Lower leg skin (tissue), 4 donors: ENCODE measurements around the gene RHD. TPM values are rescaled to one million over a fixed set of nuclear protein-coding genes. Genes with fewer than 3 reads are reported as not detected.
"Not testable (repeated sequence)": the region's sequence is repeated elsewhere in the genome, so short reads cannot be mapped to it uniquely, and the experiment has no call there.

ENCODE experiments used
- DNase-seq, 2 donors: peaks; one replicate each; pipeline ENCODE4 v3.0.0-alpha.2; 2019; ENCODE audit warnings: low spot score in 2 of 2
- H3K4me3 ChIP-seq: fragments of 200-600 bp; sonication (generic); 2 replicates; pipeline ENCODE4 v1.5.1; 2017; ENCODE audit warnings: mild to moderate bottlenecking, low read depth; ENCODE audit not compliant: poor library complexity, severe bottlenecking
- WGBS, 2 donors: methylation state at CpG; one replicate each; pipeline ENCODE4 v1.1.5; 2018; 5-methylcytosine and 5-hydroxymethylcytosine counted together
- intact Hi-C: fragments of 100-400 bp; cut with DNase I; formaldehyde crosslinking; loops from one replicate; pipeline ENCODE4 v1.15.0; 2023; ENCODE audit warnings: low total_unique reads
- total RNA-seq, 4 donors: library from RNA; depleted of rRNA; stranded (reverse); fragments of >200 nt; gene quantifications; one replicate each; pipeline ENCODE4 v1.1.0, GENCODE V29; 2016

Gene RHD
- total RNA-seq, 4 donors from 2014 or later = not detected

DNA sequence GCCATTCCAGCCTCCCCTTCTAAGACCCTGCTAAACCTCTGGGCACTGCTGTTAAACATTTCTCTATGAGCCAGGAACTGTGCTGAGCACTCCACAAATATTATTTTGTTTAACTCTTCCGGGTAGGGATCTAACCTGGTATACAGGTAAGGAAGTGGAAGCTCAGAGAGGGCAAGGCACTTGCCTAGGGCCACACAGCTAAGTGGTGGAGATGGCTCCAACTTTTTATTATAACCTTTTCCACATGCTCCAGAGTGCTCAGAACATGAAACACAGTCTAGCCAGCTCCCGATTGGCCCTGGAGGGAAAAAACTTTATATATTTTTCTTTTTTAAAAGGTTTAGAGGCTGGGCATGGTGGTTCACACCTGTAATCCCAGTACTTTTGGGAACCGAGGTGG, 13.6 kb downstream of the RHD start:
- intact Hi-C loops, H3K4me3 ChIP-seq, DNase-seq: not testable (repeated sequence)
- 81 to 82% methylated on average over 3 of the region's 3 CpGs for WGBS, 2 donors

DNA sequence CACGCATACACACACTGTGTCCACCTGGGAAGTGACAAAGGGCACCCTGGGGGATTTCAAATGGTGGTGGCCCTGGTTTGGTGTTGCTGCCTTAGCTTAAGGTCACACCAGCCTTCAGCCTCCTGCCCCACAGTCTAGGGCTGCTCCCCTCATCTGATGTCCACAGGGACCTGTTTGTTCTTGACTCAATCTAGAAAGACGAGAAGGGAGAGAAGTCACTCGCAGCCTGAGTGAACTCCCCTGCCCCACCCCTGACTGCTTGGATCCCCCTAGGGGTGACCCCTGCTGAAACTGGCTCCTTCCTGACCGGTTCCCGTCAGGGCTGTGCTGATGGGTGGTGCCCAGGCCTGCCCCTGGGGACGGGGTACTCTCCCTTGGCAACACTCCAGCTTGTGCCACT, 14.9 kb downstream of the RHD start:
- intact Hi-C loops, DNase-seq, H3K4me3 ChIP-seq: not testable (repeated sequence)
- 55 to 61% methylated on average over 6 of the region's 6 CpGs for WGBS, 2 donors

DNA sequence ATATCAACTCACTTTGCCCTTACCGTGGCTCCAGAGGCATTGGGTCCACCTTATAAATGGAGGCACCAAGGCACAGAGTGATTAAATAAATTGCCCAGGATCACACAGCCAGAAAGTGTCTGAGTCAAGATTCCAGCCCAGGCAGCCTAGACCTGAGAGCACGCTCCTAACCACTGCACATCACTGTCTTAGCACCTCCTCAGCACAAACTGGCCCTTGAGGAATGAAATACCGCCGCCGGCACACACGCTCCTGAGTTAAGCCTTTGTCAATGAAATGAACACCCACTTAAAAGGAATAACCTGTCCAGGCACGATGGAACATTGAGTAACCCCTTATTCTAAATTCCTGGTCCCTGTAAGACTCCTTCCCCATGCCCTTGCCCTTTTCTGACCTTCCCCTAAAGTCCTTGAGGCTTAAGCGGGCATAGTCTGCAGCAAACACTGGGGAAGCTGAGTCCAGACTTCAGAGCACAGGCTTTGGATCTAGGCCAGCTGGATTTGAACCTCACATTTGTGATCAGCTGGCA, 16.3 kb downstream of the RHD start:
- H3K4me3 ChIP-seq, DNase-seq, intact Hi-C loops: not testable (repeated sequence)
- WGBS, 2 donors = 61 to 73% methylated on average over 2 to 3 of the region's 8 CpGs

DNA sequence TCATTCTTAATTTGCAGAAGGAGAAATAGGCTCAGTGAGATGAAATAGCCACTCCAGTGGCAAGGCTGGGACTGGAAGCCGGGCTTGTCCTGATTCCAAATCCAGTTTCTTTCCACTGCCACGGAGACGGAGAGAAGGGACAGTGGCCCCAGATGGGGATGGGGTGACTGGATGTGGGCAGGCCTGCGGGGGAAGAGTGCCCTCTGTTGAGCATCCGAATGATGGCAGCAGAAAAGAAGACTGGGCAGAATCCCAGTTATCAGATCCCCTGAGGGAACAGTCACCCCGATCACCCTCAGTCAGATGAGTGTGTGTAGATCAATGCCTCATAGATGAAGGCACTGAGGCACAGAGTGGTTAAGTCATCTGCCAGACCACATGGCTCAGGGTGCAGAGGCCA, 17.7 kb downstream of the RHD start:
- DNase-seq, H3K4me3 ChIP-seq, intact Hi-C loops: not testable (repeated sequence)
- WGBS, 2 donors = 14 to 35% methylated on average over 4 to 5 of the region's 6 CpGs

DNA sequence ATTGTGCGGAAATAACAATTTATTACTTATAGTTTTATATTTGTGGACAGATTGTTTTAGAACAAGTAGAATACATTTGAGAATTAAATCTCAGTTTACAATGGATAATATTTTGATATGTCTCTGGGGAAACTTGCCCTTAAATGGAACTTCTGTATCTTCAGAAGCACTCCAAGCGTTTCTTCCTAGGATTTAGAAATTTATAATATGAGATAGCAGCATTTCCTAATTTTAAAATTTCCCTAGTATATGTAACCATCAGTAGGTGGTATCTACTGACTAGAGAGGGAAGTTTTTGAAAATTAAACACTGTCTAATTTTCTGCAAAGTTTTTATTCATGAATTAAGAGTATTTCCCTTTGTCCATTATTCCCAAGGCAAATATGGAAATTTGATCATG, 21.1 kb downstream of the RHD start:
- DNase-seq, intact Hi-C loops, H3K4me3 ChIP-seq: not testable (repeated sequence)
- WGBS, 2 donors = 91 to 97% methylated on average over 2 of the region's 2 CpGs

DNA sequence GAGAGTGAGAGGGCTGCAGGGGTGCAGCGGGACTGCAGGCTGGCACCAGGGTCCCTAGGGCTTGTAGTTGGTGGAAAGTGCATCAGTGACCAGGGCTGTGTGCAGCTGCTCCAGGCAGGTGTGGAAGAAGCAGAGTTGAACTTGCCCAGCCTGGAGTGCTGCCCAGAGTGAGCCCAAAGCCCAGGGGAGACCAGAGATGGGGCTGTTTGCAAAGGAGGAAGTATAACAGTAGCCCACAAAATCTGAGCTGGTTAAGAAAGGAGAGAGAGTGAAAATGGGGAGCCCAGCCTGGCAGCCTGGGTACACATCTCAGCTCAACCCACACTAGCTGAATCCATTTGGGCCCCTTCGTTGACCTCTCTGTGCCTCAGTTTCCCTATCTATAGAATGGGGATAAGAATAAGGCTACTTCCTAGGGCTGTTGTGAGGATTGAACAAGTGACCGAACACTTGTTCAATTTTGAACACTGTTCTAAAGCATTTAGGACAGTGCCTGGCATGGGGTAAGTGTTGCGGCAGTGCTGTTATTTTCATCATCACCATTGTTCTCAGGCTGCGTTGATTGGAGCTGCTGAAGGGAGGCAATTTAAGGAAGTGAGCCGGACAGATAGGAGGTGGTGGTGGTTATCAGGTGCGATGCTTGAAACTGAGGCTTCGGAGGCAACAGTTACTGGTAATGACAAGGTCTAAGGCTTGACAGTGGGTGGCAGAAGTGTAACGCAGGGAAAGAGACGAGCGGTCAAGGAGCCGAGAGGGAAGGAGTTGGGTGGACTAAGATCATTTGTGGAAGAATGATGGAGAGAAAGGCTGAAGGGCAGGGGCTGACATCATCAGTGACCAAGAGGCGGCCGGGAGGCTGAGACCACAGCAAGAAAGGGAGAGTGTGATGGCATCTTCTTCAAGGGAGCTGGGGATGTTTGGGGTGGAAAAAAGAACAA, 22.8 kb downstream of the RHD start:
- DNase-seq, H3K4me3 ChIP-seq, intact Hi-C loops: not testable (repeated sequence)
- 82 to 92% methylated on average over 4 of the region's 14 CpGs for WGBS, 2 donors

DNA sequence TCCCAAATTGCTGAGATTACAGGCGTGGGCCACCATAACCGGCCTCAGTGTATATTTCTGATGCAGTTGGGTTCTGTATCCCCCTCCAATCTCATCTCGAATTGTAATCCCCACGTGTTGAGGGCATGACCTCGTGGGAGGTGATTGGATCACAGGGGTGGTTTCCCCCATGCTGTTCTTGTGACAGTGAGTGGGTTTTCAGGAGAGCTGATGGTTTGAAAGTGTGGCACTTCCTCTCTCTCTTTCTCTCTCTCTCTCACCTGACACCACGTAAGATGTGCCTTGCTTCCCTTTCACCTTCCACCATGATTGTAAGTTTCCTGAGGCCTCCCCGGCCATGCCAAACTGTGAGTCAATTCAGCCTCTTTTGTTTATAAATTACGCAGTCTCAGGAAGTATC, 24.2 kb downstream of the RHD start:
- intact Hi-C loops, DNase-seq, H3K4me3 ChIP-seq: not testable (repeated sequence)
- 74 to 80% methylated on average over 6 to 7 of the region's 8 CpGs for WGBS, 2 donors

DNA sequence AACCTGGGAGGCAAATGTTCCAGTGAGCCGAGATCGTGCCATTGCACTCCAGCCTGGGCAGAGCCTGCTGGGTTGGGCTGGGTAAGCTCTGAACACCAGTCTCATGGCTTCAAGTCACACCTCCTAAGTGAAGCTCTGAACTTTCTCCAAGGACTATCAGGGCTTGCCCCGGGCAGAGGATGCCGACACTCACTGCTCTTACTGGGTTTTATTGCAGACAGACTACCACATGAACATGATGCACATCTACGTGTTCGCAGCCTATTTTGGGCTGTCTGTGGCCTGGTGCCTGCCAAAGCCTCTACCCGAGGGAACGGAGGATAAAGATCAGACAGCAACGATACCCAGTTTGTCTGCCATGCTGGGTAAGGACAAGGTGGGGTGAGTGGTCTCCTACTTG, 28.4 kb downstream of the RHD start:
- DNase-seq, H3K4me3 ChIP-seq, intact Hi-C loops: not testable (repeated sequence)
- WGBS, 2 donors = 58 to 67% methylated on average over 7 to 9 of the region's 9 CpGs

DNA sequence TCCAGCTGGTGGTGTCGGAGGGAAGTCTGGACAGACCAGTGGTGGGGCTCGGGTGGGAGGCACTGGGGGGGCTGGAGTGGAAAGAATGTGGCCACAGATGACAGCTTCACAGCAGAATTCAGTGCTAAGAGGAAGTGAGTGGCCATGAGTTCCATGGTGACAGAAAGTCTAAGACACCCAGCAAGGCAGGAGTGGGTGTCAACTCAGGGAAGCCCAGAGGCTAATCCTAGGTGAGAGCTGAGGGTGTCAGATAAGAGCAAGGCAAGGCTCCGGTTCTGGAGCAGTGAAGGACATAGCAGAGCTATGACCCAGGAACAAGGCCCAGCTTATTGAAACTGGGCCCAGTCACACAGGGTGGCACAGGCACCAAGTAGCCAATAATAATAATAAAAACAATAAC, 30.0 kb downstream of the RHD start:
- WGBS, 2 donors = 86 to 88% methylated on average over 3 of the region's 3 CpGs
- DNase-seq, intact Hi-C loops: not testable (repeated sequence)

DNA sequence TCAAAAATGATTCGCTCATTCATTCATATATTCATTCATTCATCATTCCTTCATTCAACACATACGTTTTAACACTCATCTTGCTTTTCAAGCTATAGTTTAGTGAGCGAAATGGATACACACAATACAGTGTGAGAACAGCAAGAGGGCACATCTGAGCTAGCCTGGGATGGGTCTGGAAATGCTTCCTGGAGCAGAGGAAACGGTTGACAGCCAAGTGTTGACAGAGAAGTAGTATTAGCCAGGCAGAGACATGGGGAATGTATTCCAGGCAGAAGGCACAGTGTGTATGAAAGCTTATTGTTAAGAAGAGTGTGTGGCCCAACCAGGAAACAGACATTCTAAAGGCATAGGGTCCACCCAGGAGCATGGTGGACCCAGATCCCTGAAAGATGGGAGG, 32.6 kb downstream of the RHD start:
- WGBS, 2 donors = 61 to 64% methylated on average over 4 of the region's 4 CpGs
- intact Hi-C loops, H3K4me3 ChIP-seq, DNase-seq: not testable (repeated sequence)

More for the DNA sequence above, 30.0 kb downstream of the RHD start:
- not testable (repeated sequence) for H3K4me3 ChIP-seq

DNA sequence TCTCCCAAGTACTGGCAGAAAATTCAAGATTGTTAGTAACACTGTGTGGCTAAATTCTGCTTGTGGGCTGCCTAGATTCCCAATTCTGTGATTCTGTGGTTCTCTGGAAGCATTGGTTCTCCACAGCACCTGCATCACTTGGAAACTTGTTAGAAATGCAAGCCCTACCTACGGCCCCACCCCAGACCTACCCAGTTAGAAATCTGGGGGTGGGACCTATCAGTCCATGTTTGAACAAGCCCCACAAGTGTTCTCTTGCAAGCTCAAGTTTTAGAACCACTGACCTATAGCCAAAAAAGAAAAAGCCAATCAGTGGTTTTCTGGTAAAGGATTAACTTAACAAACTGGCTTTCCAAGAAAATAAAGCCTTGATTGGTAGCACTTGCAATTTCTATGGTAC, 35.9 kb downstream of the RHD start:
- H3K4me3 ChIP-seq, intact Hi-C loops, DNase-seq: not testable (repeated sequence)
- no CpG with 5 or more reads among the region's 1 CpG for WGBS, 2 donors

DNA sequence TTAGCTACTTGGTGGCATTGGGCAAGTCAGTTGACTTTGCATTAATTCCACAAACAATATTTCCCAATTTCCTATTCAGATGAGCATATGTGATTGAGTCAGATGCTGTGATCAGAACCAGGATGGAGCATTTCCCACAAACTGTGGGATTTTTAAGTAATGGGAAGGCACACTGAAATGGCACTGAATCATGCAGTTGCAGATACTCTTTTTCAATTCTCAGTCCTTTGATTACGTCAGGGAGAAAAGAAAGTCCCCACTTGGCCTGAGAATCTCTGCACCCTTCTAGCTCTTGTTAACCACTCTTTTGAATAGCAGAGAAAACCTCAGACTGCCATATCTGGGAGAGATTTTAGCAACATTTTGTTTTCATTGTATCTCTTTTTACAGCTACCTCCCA, 36.8 kb downstream of the RHD start:
- DNase-seq, intact Hi-C loops, H3K4me3 ChIP-seq: not testable (repeated sequence)
- WGBS, 2 donors = 58 to 62% methylated on average over 1 of the region's 1 CpG

DNA sequence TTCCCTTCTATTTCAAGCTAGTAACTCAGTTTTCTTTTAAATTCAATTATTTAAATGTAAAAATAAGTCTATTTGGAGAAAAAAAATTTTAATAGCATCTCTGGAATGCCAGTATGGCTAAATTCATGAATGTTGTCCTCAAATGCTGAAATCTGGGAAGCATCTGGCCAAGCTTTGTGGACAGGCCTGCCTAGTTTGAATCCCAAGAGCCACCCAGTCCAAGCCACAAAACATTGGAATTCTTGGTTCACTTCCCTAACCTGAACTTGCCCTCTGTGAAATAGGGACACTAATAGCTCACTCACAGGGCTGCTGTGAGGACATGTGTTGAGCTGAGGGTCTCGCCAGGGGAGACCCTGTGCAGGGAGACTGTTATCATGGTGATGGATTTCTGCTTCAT, 37.2 kb downstream of the RHD start:
- intact Hi-C loops, H3K4me3 ChIP-seq, DNase-seq: not testable (repeated sequence)
- WGBS, 2 donors = 85 to 92% methylated on average over 1 of the region's 1 CpG

DNA sequence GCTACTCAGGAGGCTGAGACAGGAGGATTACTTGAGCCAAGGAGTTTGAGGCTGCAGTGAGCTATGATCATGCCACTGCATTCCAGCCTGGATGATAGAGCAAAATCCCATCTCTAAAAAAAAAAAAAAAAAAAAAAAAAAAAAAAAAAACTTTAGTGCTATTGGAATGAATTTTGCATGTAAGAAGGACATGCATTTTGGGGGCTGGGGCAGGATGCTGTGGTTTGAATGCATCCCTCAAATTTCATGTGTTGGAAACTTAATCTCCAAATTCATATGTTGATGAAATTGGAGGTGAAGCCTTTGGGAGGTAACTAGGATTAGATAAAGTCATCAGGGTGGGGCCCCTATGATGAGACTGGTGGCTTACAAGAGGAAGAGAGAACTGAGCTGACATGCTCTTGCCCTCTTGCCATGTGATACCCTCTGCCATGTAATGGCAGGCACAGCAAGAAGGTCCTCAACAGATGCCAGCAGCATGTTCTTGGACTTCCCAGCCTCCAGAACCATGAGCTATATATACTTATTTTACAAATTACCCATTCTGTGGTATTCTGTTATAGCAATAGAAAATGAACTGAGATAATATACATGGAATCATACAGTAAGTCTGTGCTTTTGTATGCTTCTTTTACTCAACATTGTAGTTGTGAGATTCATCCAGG, 40.6 kb downstream of the RHD start:
- intact Hi-C loops, DNase-seq, H3K4me3 ChIP-seq: not testable (repeated sequence)

DNA sequence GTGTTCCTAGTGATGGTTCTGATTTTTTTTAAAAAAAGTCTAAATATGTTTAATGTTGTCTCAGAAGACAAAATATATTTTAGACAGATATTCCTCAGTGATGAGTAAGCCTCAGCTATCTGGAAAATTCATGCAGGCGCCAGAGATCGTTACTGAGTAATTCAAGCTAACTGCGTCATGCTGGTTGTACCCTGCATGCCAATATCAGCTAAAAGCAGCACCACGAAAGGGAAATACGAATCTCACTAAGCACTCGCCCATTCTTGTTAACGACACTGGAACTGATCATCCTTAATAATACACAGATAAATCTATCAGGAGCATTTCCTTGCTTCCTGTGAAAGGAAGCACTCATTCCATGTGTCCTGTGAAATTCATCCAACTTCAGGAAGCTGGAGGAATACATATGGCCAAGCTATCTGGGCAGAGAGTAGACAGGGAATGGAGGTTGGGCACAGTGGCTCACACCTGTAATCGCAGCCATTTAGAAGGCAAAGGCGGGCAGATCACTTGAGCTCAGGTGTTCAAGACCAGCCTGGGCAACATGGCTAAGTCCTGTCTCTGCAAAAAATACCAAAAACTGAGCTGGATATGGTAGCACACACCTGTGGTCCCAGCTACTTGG, 48.1 kb downstream of the RHD start:
- intact Hi-C loops, H3K4me3 ChIP-seq, DNase-seq: not testable (repeated sequence)
- 65 to 76% methylated on average over 9 of the region's 9 CpGs for WGBS, 2 donors
